Measurements from ENCODE around the gene C6orf132.

C6orf132 gene

GRCh38 chr6:42099340-42100028 is 42.9 kb downstream of the C6orf132 start:
- Histone ChIP-seq H3K9me3 (ENCODE audit: control insufficient read depth, insufficient read depth, low read depth, low read length) (no peaks in the 10 kb centered on the region), H3K36me3 (ENCODE audit: control insufficient read depth in 2 of 2, insufficient read depth in 1 of 2, low read length in 2 of 2) (no peaks in the 10 kb centered on the region), H3K4me3 (ENCODE audit: low read depth, low read length) (no peak overlapping the region), H3K27ac (ENCODE audit: extremely low read depth, low read depth, low read length) (no peak overlapping the region), H3K4me1 (ENCODE audit: control insufficient read depth, insufficient read depth, low read length) (no peaks in the 10 kb centered on the region)
- ChIA-PET CTCF (interaction anchor here (0.6 to 1.2 kb wide), 3 partner anchors 12 to 177 kb away, joined by 3 to 9 read pairs (median 3); no protein-coding TSS in a partner anchor), POLR2A (interaction anchor here (0.6 to 0.9 kb wide), 2 partner anchors 49 to 181 kb away, joined by 3 read pairs; partner anchors contain the start of gene TAF8)
- TF ChIP-seq WT1 (tag by site-specific recombination; IDR thresholded peaks at IDR 0.05) (peak; percentile 74), ZNF701 (tag by site-specific recombination; IDR thresholded peaks at IDR 0.05) (no peak), ZFHX2 (tag by site-specific recombination; conservative IDR thresholded peaks at IDR 0.05) (peak; percentile 60), KLF1 (tag by site-specific recombination; IDR thresholded peaks at IDR 0.05) (peak; percentile 93), ZBTB7A (tag by site-specific recombination; IDR thresholded peaks at IDR 0.05; ENCODE audit: low read depth) (no peak), EGR2 (tag by site-specific recombination; IDR thresholded peaks at IDR 0.05; ENCODE audit: low read depth) (peak; percentile 52; the same call in 1 of the 2 replicates)
- TF ChIP-seq, protein P1, sequence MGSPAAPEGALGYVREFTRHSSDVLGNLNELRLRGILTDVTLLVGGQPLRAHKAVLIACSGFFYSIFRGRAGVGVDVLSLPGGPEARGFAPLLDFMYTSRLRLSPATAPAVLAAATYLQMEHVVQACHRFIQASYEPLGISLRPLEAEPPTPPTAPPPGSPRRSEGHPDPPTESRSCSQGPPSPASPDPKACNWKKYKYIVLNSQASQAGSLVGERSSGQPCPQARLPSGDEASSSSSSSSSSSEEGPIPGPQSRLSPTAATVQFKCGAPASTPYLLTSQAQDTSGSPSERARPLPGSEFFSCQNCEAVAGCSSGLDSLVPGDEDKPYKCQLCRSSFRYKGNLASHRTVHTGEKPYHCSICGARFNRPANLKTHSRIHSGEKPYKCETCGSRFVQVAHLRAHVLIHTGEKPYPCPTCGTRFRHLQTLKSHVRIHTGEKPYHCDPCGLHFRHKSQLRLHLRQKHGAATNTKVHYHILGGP (tag by site-specific recombination; IDR thresholded peaks at IDR 0.05): no peak

- no peak overlapping the region for H3K4me3 ChIP-seq (ENCODE audit: low read depth, low read length)
- CTCF ChIA-PET: interaction anchor here (0.5 to 2.8 kb wide), 17 partner anchors 8 to 603 kb away, joined by 3 to 10 read pairs (median 4); no protein-coding TSS in a partner anchor
- H3K36me3 ChIP-seq (ENCODE audit: control insufficient read depth in 2 of 2, insufficient read depth in 1 of 2, low read length in 2 of 2): no peaks in the 10 kb centered on the region
- H3K4me1 ChIP-seq (ENCODE audit: control insufficient read depth, insufficient read depth, low read length): no peaks in the 10 kb centered on the region
- H3K27ac ChIP-seq (ENCODE audit: extremely low read depth, low read depth, low read length): no peak overlapping the region
- POLR2A ChIA-PET: no interaction called here
- peak; percentile 66 for TF ChIP-seq SCRT2 (tag by site-specific recombination; IDR thresholded peaks at IDR 0.05)
- TF ChIP-seq ZNF664 (tag by site-specific recombination; IDR thresholded peaks at IDR 0.05): no peak
- H3K9me3 ChIP-seq (ENCODE audit: control insufficient read depth, insufficient read depth, low read depth, low read length): no peaks in the 10 kb centered on the region
Measured at GRCh38 chr6:42095776-42096541, 46.5 kb downstream of the C6orf132 start.

DNA sequence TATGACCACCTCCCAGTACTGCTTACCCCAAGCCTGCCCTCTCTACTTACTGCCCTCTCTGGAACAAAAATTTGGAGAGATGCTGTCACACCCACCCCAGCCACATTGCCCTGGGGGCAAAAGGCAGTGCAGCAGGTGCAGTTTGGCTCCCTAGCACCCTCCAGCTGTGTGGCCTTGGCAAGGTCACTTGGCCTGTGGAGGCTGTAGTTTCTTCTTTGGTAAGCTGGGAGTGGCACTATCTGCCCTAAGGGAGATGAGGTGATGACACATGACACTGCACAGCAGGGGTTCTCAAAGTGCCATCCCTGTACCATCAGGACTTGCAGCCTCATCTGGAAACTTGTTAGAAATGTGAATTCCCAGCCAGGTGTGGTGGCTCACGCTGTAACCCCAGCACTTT is 47.3 kb downstream of the C6orf132 start:
- ChIA-PET CTCF (interaction anchor here (0.5 to 2.8 kb wide), 8 partner anchors 9 to 309 kb away, joined by 3 to 10 read pairs (median 5); no protein-coding TSS in a partner anchor), POLR2A (no interaction called here)
- TF ChIP-seq ZFP41 (tag by site-specific recombination; IDR thresholded peaks at IDR 0.05; ENCODE audit: borderline replicate concordance) (no peak), ZNF132 (tag by site-specific recombination; IDR thresholded peaks at IDR 0.05; ENCODE audit: borderline replicate concordance) (no peak), SCRT2 (tag by site-specific recombination; IDR thresholded peaks at IDR 0.05) (no peak), ZNF624 (tag by site-specific recombination; IDR thresholded peaks at IDR 0.05) (no peak)
- Histone ChIP-seq H3K4me3 (ENCODE audit: low read depth, low read length) (no peak overlapping the region), H3K9me3 (ENCODE audit: control insufficient read depth, insufficient read depth, low read depth, low read length) (no peaks in the 10 kb centered on the region), H3K27ac (ENCODE audit: extremely low read depth, low read depth, low read length) (no peak overlapping the region), H3K36me3 (ENCODE audit: control insufficient read depth in 2 of 2, insufficient read depth in 1 of 2, low read length in 2 of 2) (no peaks in the 10 kb centered on the region), H3K4me1 (ENCODE audit: control insufficient read depth, insufficient read depth, low read length) (no peaks in the 10 kb centered on the region)

DNA sequence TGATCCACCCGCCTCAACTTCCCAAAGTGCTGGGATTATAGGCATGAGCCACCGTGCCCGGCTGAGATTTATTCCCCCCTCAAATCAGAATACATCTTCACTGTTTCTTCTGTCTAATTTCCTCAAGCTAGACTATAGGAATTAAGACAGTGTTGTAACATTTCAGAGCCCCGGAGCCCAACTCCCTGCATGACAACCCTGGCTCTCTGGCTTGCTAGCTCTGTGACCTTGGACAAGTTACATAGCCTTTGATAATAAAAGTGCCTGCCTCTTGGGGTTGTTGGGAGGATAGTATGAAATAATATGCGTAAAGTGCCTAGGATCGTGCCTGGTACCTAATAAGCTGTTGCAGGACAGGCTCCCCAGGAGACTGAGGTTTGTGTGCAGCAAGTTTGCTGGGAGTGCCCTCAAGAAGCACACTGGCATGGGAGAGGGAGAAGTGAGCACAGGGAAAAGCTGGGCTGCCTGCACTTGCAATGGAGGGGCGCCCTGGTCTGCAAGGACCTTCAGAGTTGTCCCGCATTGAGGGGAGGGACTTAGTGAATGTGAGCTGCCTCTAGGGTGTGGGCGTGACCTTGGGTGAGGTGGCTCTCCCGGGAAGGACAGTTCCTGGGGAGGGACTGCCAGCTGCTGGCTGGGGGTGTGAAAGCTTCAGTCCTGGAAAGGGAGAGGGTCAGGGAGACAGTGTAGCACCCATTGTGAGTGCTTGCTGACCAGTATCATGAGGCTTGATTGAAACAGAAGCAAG is 48.7 kb downstream of the C6orf132 start:
- ChIA-PET CTCF (interaction anchor here (0.6 to 1.5 kb wide), 5 partner anchors 21 to 121 kb away, joined by 3 to 5 read pairs (median 4); no protein-coding TSS in a partner anchor), POLR2A (interaction anchor here (1.9 kb wide), 1 partner anchor 11 kb away, joined by 5 read pairs; no protein-coding TSS in a partner anchor)
- no peaks in the 10 kb centered on the region for H3K36me3 ChIP-seq (ENCODE audit: control insufficient read depth in 2 of 2, insufficient read depth in 1 of 2, low read length in 2 of 2)
- no peak overlapping the region for H3K27ac ChIP-seq (ENCODE audit: extremely low read depth, low read depth, low read length)
- TF ChIP-seq SP2 (tag by site-specific recombination; IDR thresholded peaks at IDR 0.05) (peak; percentile 38; the same call in 1 of the 2 replicates), ZFHX2 (tag by site-specific recombination; conservative IDR thresholded peaks at IDR 0.05) (peak; percentile 31; the same call in 1 of the 2 replicates), KLF9 (tag by site-specific recombination; IDR thresholded peaks at IDR 0.05; ENCODE audit: low read depth) (peak; percentile 46; the same call in 1 of the 2 replicates), PRDM1 (tag by site-specific recombination; IDR thresholded peaks at IDR 0.05) (0 out of 2 replicates have a peak, but pooled peaks have one; percentile 9), ZNF521 (tag by site-specific recombination; IDR thresholded peaks at IDR 0.05) (no peak), MZF1 (tag by site-specific recombination; IDR thresholded peaks at IDR 0.05; ENCODE audit: borderline replicate concordance) (no peak)
- H3K4me3 ChIP-seq (ENCODE audit: low read depth, low read length): no peak overlapping the region
- H3K4me1 ChIP-seq (ENCODE audit: control insufficient read depth, insufficient read depth, low read length): no peaks in the 10 kb centered on the region
- H3K9me3 ChIP-seq (ENCODE audit: control insufficient read depth, insufficient read depth, low read depth, low read length): no peaks in the 10 kb centered on the region
